Esophagus muscularis mucosa (tissue), 3 donors: ENCODE data around the gene NFASC.

Experiments used
- POLR2A ChIP-seq: fragments of 450-650 bp; IDR thresholded peaks from one replicate; pipeline ENCODE4 v1.6.1; 2017; ENCODE audit warnings: antibody characterized with exemption, moderate library complexity, mild to moderate bottlenecking, low read depth
- TF ChIP-seq, protein P1 (sequence below), 3 experiments: fragments of 200-600 bp in 2 of 3; fragments of 450-650 bp in 1 of 3; sonication (generic) in 2 of 3; IDR thresholded peaks; one replicate each; pipeline ENCODE4 v1.5.1; 2017 to 2019; ENCODE audit warnings: antibody characterized with exemption in 3 of 3, mild to moderate bottlenecking in 2 of 3, moderate library complexity in 1 of 3

GRCh38 chr1:205014783-205015182 is 144.1 kb downstream of the NFASC start:
- TF ChIP-seq, protein P1, sequence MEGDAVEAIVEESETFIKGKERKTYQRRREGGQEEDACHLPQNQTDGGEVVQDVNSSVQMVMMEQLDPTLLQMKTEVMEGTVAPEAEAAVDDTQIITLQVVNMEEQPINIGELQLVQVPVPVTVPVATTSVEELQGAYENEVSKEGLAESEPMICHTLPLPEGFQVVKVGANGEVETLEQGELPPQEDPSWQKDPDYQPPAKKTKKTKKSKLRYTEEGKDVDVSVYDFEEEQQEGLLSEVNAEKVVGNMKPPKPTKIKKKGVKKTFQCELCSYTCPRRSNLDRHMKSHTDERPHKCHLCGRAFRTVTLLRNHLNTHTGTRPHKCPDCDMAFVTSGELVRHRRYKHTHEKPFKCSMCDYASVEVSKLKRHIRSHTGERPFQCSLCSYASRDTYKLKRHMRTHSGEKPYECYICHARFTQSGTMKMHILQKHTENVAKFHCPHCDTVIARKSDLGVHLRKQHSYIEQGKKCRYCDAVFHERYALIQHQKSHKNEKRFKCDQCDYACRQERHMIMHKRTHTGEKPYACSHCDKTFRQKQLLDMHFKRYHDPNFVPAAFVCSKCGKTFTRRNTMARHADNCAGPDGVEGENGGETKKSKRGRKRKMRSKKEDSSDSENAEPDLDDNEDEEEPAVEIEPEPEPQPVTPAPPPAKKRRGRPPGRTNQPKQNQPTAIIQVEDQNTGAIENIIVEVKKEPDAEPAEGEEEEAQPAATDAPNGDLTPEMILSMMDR (IDR thresholded peaks at IDR 0.05) = no peak
- TF ChIP-seq POLR2A = no peak
